Measurements from ENCODE around the gene POLD3.

- TF ChIP-seq CTCF (conservative IDR thresholded peaks at IDR 0.05; ENCODE audit: low read depth, low read length) (no peak), EZH2 (IDR thresholded peaks at IDR 0.05; ENCODE audit: low read length, unreplicated experiment) (no peak)
Observed at GRCh38 chr11:74663315-74663714, 70.9 kb downstream of the POLD3 start.

Data from PC-3 (cell line).